WI38 (cell line): Measurements from ENCODE around the gene CD164L2.
A peak's percentile ranks its signal among the peaks of the same experiment; 100 is the strongest.

Experiments used
- H3K4me3 ChIP-seq: 2 replicates; pipeline ENCODE4 v1.5.1; 2011; ENCODE audit warnings: low read depth, mild to moderate bottlenecking, control low read depth, low read length
- TF ChIP-seq, protein P1 (sequence below): IDR thresholded peaks from 2 replicates; pipeline ENCODE4 v1.5.1; 2012; ENCODE audit warnings: low read depth, mild to moderate bottlenecking, control low read depth, low read length

CD164L2 gene

DNA sequence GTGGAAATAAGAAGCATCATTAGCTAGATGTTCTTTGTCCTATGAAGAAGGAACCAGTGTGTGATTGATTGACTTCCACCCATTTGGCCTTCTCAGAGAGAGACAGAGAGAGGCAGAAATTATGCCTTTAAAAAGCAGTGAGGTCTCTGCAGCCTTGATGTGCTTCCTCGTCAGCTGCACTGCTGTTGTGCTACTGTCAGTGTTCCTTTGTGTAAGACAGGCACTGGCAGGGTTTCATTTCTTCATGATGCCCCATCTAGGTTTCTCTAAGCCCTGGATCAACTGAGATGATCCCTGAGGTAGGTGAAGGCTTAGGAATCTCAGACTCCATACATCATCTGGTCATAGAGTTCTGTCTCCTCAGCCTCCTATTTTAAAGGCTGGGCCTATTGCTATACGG is 44.2 kb upstream of the CD164L2 start:
- no peak overlapping the region for H3K4me3 ChIP-seq
- TF ChIP-seq, protein P1, sequence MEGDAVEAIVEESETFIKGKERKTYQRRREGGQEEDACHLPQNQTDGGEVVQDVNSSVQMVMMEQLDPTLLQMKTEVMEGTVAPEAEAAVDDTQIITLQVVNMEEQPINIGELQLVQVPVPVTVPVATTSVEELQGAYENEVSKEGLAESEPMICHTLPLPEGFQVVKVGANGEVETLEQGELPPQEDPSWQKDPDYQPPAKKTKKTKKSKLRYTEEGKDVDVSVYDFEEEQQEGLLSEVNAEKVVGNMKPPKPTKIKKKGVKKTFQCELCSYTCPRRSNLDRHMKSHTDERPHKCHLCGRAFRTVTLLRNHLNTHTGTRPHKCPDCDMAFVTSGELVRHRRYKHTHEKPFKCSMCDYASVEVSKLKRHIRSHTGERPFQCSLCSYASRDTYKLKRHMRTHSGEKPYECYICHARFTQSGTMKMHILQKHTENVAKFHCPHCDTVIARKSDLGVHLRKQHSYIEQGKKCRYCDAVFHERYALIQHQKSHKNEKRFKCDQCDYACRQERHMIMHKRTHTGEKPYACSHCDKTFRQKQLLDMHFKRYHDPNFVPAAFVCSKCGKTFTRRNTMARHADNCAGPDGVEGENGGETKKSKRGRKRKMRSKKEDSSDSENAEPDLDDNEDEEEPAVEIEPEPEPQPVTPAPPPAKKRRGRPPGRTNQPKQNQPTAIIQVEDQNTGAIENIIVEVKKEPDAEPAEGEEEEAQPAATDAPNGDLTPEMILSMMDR, result no peak

DNA sequence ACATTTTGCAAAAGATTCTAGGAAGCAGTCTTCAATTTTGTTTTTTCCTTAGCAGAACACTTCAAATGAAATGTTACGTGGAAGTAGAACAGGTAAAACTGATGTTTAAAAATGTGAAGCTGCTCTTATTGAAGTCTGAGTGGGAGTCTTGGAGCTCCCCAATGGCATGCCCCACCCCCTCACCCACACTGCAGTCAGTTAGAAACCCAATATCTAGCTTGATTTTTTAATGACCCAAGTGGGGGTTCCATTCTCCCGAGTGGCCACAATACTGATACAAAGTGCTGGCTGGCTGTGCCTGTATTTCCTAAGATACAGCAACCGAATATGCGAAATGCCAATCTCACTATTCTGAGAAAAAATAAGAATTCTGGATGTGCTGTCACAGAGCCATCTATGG is 40.6 kb upstream of the CD164L2 start:
- H3K4me3 ChIP-seq, result no peak overlapping the region
- TF ChIP-seq, protein P1, result no peak

DNA sequence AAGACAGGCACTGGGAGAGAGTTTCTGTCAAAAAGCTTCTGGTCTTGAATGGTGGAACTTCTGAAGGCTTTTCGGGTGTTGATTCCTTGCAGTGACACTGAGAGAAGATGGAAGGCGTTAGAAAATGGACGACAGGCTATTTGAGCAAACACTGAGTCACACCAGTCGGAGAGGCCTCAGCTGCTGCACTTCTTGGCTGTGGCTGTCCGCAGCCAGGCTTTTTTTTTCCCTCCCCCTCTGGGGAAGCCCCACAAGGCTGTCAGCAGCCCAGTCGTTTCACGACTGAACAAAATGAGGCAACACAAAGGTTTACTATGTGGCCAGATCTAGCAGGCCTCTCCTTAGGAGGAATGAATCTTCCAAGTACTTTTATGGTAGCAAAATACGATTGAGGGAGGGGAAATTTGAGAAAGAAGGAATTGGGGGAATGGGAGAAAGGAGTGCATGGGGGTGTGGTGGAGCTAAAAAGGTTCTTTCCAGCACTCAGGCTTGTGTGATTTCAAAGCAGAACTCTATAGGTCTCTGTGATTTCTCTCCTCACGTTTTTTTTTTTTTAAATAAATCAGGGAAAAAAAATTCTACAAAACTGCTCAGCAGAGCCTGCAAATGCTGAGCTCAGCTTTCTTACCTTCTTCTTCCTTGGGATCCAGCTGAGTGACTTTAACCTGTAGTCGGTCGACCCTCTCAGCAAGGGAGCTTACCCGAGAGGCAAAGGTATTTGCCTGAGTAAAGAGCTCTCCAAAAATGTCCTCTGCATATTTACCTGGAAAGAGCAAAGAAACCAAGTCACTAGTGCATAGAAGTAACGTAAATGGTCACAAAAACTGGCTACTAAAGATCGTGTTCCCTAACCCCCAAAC is 35.4 kb upstream of the CD164L2 start:
- H3K4me3 ChIP-seq, result no peak overlapping the region
- TF ChIP-seq, protein P1, result no peak

DNA sequence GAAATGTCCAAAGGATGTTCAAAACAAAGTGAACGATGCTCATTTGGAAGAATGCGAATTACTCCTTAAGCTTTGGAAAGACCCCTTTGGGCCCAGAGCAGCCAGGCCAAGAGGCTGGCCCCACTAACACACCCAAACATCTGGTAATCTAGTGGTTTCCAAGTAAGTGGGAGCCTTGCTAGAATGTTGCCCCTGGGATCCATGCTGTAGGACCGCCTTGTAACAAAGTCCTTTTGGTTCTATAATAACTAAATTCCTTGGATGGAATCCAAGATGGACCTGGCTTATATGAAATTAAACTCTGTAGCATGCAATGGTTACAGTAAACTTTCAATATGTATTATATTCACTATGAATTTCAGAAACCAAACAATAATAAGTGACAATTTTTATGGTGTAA is 34.6 kb upstream of the CD164L2 start:
- TF ChIP-seq, protein P1, result no peak
- H3K4me3 ChIP-seq, result no peak overlapping the region

DNA sequence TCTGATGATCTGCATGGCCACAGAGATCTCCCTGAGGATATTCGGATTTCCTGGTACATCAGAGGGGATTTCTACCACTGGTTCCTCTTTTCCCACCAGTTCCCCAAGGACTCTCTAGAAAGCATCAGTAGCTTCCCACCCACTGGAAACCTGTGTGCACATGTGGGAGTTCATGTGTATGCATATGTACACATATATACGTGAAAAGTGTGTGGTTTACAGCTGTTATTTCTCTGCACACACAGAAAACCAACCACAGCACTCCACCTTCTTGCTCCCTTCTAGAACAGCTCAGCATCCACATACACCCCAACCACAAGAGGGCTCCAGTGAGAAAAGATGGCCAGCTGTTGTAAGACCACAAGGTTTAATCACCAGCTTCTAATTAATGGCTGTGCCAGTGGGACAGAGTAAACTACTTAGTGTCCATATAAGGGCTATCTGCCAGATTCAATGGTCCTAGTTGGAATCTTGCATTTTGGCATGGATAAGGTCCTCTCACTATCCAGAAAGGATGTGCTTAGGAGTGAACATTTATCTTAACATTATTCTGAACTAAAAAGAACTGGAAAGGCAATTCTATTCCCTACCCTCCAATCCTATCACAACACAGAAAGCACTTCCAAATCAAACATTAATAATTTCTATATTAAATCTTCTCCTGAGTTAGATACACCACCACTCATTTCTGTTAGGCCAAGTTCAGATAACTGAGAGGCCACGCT is 33.4 kb upstream of the CD164L2 start:
- H3K4me3 ChIP-seq, result no peak overlapping the region
- TF ChIP-seq, protein P1, result peak; percentile 61

DNA sequence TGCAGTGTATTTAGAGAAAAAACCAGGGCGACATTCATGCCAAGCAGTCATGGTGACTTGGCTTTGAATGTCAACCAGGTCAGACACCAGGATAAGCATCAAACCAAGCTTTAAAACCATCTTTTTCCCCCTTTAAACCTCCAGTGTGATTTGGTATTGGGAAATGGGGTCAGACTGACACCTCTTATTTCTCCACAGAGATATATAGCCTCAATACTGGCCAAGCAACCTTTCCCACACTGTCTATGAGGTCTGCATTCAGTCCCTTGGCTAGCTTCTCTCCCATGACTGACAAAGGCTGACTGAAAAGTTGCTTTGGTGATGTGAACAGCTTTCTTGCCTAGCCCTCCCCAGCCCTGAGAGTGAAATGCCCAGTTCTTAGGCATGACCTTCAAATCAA is 31.0 kb upstream of the CD164L2 start:
- no peak overlapping the region for H3K4me3 ChIP-seq
- TF ChIP-seq, protein P1, result no peak

DNA sequence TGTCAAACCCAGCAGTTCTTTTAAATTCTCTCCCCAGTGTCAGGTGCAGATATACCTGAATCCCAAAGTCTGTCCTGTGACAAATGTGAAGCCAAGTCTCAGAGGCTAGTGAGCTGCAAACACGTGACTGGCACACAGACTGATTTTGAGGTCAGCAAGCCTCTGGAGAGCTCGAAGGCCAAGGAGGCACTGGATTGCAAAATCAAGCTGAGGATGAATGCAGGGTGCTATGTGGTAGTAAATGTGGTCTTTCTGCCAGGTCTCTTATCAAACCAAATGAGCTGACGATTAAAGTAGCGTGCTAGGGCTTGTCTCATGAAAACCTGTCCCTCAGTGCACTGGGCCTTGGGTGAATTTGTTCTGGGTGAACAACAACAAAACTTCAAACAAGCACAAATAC is 29.9 kb upstream of the CD164L2 start:
- no peak overlapping the region for H3K4me3 ChIP-seq
- TF ChIP-seq, protein P1, result no peak
